HepG2 (cell line): ENCODE measurements around the gene CHN2. TPM values are rescaled to one million over a fixed set of nuclear protein-coding genes. Genes with fewer than 3 reads are reported as not detected.

Source experiments
- ATAC-seq: fragments of 200-7000 bp; cut with Tn5 transposase; 3 replicates; pipeline ENCODE4 v1.9.1; 2020; ENCODE audit warnings: mild to moderate bottlenecking, moderate library complexity
- BruUV-seq: library from RNA; stranded (reverse); fragments of 400-500 nt; replicated peaks from 2 replicates; lab custom pipeline; 2021; lab: Mats Ljungman, UMichigan
- CTCF ChIA-PET: fragments of 300-600 bp; formaldehyde crosslinking; extraction: SDS; loops from one replicate; lab custom pipeline; 2021; ENCODE audit warnings: low total read pairs, inconsistent platforms, low intra/inter-chr PET ratio; lab: Yijun Ruan, JAX
- POLR2A ChIA-PET: fragments of 350-600 bp; sonication (Branson Sonifier 250); formaldehyde crosslinking; loops from one replicate; lab custom pipeline; 2020; ENCODE audit warnings: antibody characterized with exemption, inconsistent platforms; lab: Yijun Ruan, JAX
- DNase-seq: peaks from one replicate; pipeline ENCODE4 v3.0.0-alpha.2; 2015; ENCODE audit warnings: low spot score
- FAIRE-seq: peaks from 3 replicates; lab custom pipeline; 2011; peaks lifted over from hg19 to GRCh38; lab: Jason Lieb, UNC
- H2AFZ ChIP-seq: one replicate; pipeline ENCODE4 v1.6.1; 2011; ENCODE audit warnings: low read length, inconsistent platforms
- H3K27ac ChIP-seq: fragments of 300-600 bp; 3 replicates; pipeline ENCODE4 v1.8.0; 2011; ENCODE audit warnings: mixed run types, mild to moderate bottlenecking, mixed read lengths, low read length, inconsistent platforms; ENCODE audit not compliant: insufficient read depth; ENCODE audit errors: extremely low read length
- H3K27me3 ChIP-seq, 2 experiments: fragments of 200-600 bp in 1 of 2; 2 replicates in 1 of 2; 3 replicates in 1 of 2; pipeline versions ENCODE4 v1.6.0 to v1.8.0; 2011; ENCODE audit warnings: low read length in 2 of 2, mild to moderate bottlenecking in 2 of 2, moderate library complexity in 2 of 2, inconsistent platforms in 1 of 2; ENCODE audit not compliant: insufficient read depth in 2 of 2, control insufficient read depth in 1 of 2
- H3K36me3 ChIP-seq, 2 experiments: fragments of 200-600 bp in 1 of 2; replicated peaks in 1 of 2; 2 replicates in 1 of 2; 3 replicates in 1 of 2; pipeline versions ENCODE4 v1.5.1 to v1.8.0; 2011; ENCODE audit warnings: low read length in 2 of 2, inconsistent platforms in 1 of 2; ENCODE audit not compliant: insufficient read depth in 2 of 2, control insufficient read depth in 1 of 2
- H3K4me1 ChIP-seq: 2 replicates; pipeline ENCODE4 v1.5.1; 2012; ENCODE audit warnings: low read length, inconsistent platforms; ENCODE audit not compliant: insufficient read depth
- H3K4me2 ChIP-seq: 2 replicates; pipeline ENCODE4 v1.6.0; 2011; ENCODE audit warnings: low read depth, low read length, inconsistent platforms
- H3K4me3 ChIP-seq, 3 experiments: fragments of 200-600 bp in 1 of 3; sonication (generic), shearing (Covaris generic) in 1 of 3; replicated peaks in 1 of 3; 2 replicates each; pipeline ENCODE4 v1.5.1; 2011 to 2016; ENCODE audit warnings: low read length in 3 of 3, inconsistent platforms in 2 of 3, low read depth in 2 of 3, mild to moderate bottlenecking in 2 of 3, control low read depth in 1 of 3, mixed read lengths in 1 of 3; ENCODE audit not compliant: insufficient read depth in 1 of 3
- H3K79me2 ChIP-seq: one replicate; pipeline ENCODE4 v1.6.1; 2011; ENCODE audit warnings: low read length, inconsistent platforms; ENCODE audit not compliant: insufficient read depth
- H3K9ac ChIP-seq: 2 replicates; pipeline ENCODE4 v1.6.0; 2011; ENCODE audit warnings: mild to moderate bottlenecking, low read depth, low read length, inconsistent platforms; ENCODE audit not compliant: insufficient read depth
- H3K9me3 ChIP-seq: 2 replicates; pipeline ENCODE4 v1.5.1; 2012; ENCODE audit warnings: mild to moderate bottlenecking, low read length
- H4K20me1 ChIP-seq: 2 replicates; pipeline ENCODE4 v1.6.0; 2011; ENCODE audit warnings: inconsistent platforms, mild to moderate bottlenecking, low read length, moderate library complexity; ENCODE audit not compliant: insufficient read depth
- CEBPG ChIP-seq: IDR thresholded peaks from 2 replicates; pipeline ENCODE4 v1.6.1; 2016
- ESRRA ChIP-seq: sonication (generic); formaldehyde crosslinking; IDR thresholded peaks from 2 replicates; pipeline ENCODE4 v1.5.1; 2020; ENCODE audit warnings: mild to moderate bottlenecking, low read depth, missing genetic modification reagents
- GABPA ChIP-seq, 2 experiments: IDR thresholded peaks; 2 replicates each; pipeline ENCODE4 v1.6.1; 2011 to 2016; ENCODE audit warnings: low read depth in 2 of 2, low read length in 1 of 2, missing biosample characterization in 1 of 2, missing genetic modification characterization in 1 of 2
- HMGXB4 ChIP-seq, 2 experiments: sonication (generic) in 1 of 2; formaldehyde crosslinking in 1 of 2; IDR thresholded peaks; 2 replicates each; pipeline versions ENCODE4 v1.4.0 to v1.6.1; 2018 to 2020; ENCODE audit warnings: missing genetic modification reagents in 2 of 2, borderline replicate concordance in 1 of 2, low read depth in 1 of 2, mild to moderate bottlenecking in 1 of 2, missing biosample characterization in 1 of 2
- HNF1B ChIP-seq: sonication (generic); formaldehyde crosslinking; IDR thresholded peaks from 2 replicates; pipeline ENCODE4 v1.5.1; 2020; ENCODE audit warnings: mild to moderate bottlenecking, moderate library complexity, missing genetic modification reagents
- SMAD9 ChIP-seq: sonication (generic); formaldehyde crosslinking; IDR thresholded peaks from 2 replicates; pipeline ENCODE4 v1.5.1; 2020; ENCODE audit warnings: mild to moderate bottlenecking, missing genetic modification reagents
- ZFP90 ChIP-seq: sonication (generic); formaldehyde crosslinking; IDR thresholded peaks from 2 replicates; pipeline ENCODE4 v1.8.0; 2022; ENCODE audit warnings: missing genetic modification reagents, mild to moderate bottlenecking, inconsistent platforms, borderline replicate concordance
- ZNF503 ChIP-seq: sonication (generic); formaldehyde crosslinking; IDR thresholded peaks from 2 replicates; pipeline ENCODE4 v1.4.0; 2020; ENCODE audit warnings: missing genetic modification reagents
- ZNF589 ChIP-seq: sonication (generic); formaldehyde crosslinking; conservative IDR thresholded peaks from 2 replicates; pipeline ENCODE4 v1.8.0; 2022; ENCODE audit warnings: mild to moderate bottlenecking, moderate library complexity, missing genetic modification reagents
- WGBS: methylation state at CpG from one replicate; pipeline ENCODE4 v1.1.6; 2017; ENCODE audit warnings: low lambda C conversion rate; 5-methylcytosine and 5-hydroxymethylcytosine counted together
- in situ Hi-C: cut with HindIII; loops from 2 replicates; pipeline ENCODE4 v1.10.0; 2017; ENCODE audit warnings: low pct_unique_long_range_greater_than_20kb; ENCODE audit not compliant: extremely low pct_ligation_motif_present
- intact Hi-C: fragments of 100-400 bp; cut with micrococcal nuclease; formaldehyde crosslinking; loops from one replicate; pipeline ENCODE4 v1.10.0; 2022; ENCODE audit not compliant: unreplicated experiment
- polyA plus RNA-seq, 8 experiments: library from polyadenylated mRNA; depleted of rRNA in 3 of 8; stranded (reverse) in 7 of 8; unstranded in 1 of 8; fragments of >200 nt; fragmentation: Illumina TruSeq in 4 of 8; extraction: Trizol in 4 of 8; gene quantifications; 2 replicates each; pipeline versions ENCODE4 v1.2.1 to v1.2.3, GENCODE V29; 2011 to 2016; ENCODE audit warnings: low read depth in 4 of 8, missing spikeins in 1 of 8, mixed read lengths in 1 of 8; ENCODE audit not compliant: insufficient read depth in 1 of 8
- total RNA-seq, 5 experiments: library from RNA; depleted of rRNA; stranded (reverse); fragments of >200 nt; fragmentation: Illumina TruSeq; extraction: Trizol; gene quantifications; 2 replicates each; pipeline ENCODE4 v1.2.3, GENCODE V29; 2016; ENCODE audit warnings: low read depth in 1 of 5

CHN2 gene
- total and polyA plus RNA-seq, 2 of the 13 experiments (the other 11 are each of a cell fraction or from before 2014, with no cell fraction given) = 23.5 to 30.5 TPM

- TF ChIP-seq ZNF503 (CRISPR knock-in tag) (no peak), SMAD9 (CRISPR knock-in tag) (no peak)
Measured at GRCh38 chr7:29518616-29519015, 324.0 kb downstream of the CHN2 start (continued).

GRCh38 chr7:29523728-29524127 lies 329.2 kb downstream of the CHN2 start:
- no peak for TF ChIP-seq ZFP90 (CRISPR knock-in tag)
- TF ChIP-seq CEBPG (CRISPR knock-in tag) = no peak
- TF ChIP-seq HMGXB4 (CRISPR knock-in tag; IDR thresholded peaks at IDR 0.05; ENCODE audit: borderline replicate concordance in 1 of 2, low read depth in 1 of 2) = no peak
- TF ChIP-seq ZNF589 (CRISPR knock-in tag) = no peak
- no peak for TF ChIP-seq GABPA (IDR thresholded peaks at IDR 0.05; ENCODE audit: low read depth, low read length)
- no peak for TF ChIP-seq GABPA (CRISPR knock-in tag; IDR thresholded peaks at IDR 0.05; ENCODE audit: low read depth)
- no peak for TF ChIP-seq ESRRA
- TF ChIP-seq HNF1B (CRISPR knock-in tag) = no peak
- no peak for DNase-seq
- CTCF ChIA-PET = no interaction called here
- Histone ChIP-seq H3K36me3 (no peaks in the 10 kb centered on the region), H3K9me3 (no peaks in the 10 kb centered on the region), H3K4me3 (no peak overlapping the region), H3K27me3 (no peaks in the 10 kb centered on the region), H2AFZ (no peak overlapping the region), H4K20me1 (no peaks in the 10 kb centered on the region), H3K79me2 (no peaks in the 10 kb centered on the region), H3K4me2 (no peak overlapping the region), H3K9ac (no peak overlapping the region), H3K27ac (no peak overlapping the region), H3K4me1 (peaks cover 5% of the 10 kb centered on the region)
- in situ Hi-C loops (no loop called here), intact Hi-C loops (no loop called here)
- POLR2A ChIA-PET = no interaction called here
- no peak for ATAC-seq
- BruUV-seq = no TSS peak
- 96% methylated on average over 2 of the region's 2 CpGs for WGBS
- FAIRE-seq = no peak
